ENCODE measurements around the gene GATA1. TPM values are rescaled to one million over a fixed set of nuclear protein-coding genes. Genes with fewer than 3 reads are reported as not detected.

The GATA1 gene
- total RNA-seq, 3 donors from 2014 or later, result 0.32 TPM; not detected in 2

DNA sequence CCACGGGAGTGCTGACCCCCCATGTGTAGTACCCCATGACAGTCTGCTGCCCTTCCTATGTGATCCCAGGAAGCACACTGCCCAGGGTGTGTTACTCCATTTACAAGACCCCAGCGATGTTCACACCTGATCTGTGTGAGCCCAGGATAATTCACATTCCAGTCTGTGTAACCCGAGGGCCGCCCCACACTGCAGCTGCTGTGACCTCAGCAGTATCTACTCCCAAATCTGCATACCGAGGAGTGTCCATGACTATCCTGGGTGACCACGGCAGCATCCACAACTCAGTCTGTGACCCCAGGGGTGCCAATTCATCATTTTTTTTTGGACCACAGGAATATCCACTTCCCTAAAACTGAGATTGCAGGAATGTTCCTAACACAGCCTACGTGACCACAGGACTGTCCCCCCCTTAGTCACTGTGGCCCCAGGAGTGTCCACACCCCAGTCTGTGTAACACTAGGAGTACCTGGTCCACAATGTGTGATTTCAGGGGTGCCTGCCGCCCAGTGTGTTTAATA, 32.6 kb upstream of the GATA1 start:
- TF ChIP-seq, protein P1, sequence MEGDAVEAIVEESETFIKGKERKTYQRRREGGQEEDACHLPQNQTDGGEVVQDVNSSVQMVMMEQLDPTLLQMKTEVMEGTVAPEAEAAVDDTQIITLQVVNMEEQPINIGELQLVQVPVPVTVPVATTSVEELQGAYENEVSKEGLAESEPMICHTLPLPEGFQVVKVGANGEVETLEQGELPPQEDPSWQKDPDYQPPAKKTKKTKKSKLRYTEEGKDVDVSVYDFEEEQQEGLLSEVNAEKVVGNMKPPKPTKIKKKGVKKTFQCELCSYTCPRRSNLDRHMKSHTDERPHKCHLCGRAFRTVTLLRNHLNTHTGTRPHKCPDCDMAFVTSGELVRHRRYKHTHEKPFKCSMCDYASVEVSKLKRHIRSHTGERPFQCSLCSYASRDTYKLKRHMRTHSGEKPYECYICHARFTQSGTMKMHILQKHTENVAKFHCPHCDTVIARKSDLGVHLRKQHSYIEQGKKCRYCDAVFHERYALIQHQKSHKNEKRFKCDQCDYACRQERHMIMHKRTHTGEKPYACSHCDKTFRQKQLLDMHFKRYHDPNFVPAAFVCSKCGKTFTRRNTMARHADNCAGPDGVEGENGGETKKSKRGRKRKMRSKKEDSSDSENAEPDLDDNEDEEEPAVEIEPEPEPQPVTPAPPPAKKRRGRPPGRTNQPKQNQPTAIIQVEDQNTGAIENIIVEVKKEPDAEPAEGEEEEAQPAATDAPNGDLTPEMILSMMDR (IDR thresholded peaks at IDR 0.05), result no peak
- no peaks in the 10 kb centered on the region for H3K36me3 ChIP-seq (ENCODE audit: low read depth)
- H3K4me1 ChIP-seq (ENCODE audit: low read depth), result no peaks in the 10 kb centered on the region
- no peak for DNase-seq
- ATAC-seq, result no peak
- intact Hi-C loops (cut with DNase I, micrococcal nuclease), result no loop called here
- no peaks in the 10 kb centered on the region for H3K9me3 ChIP-seq
- H3K4me3 ChIP-seq, result no peak overlapping the region

DNA sequence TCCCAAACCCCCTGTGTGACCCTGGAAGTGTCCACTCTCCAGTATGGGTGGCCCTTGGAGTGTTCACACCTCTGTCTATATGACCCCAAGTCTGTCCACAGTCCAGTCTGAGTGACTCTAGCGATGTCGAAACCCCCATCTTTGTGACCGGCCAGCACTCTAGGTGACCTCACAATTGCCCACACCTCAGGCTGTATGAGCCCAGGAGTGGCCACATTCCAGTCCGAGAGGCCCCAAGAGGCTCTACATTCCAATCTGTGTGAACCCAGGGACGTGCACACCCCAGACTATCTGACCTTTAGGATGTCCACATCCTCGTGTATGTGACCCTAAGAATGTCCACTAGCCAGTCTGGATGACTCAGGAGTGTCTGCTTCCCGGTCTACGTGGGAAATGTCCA, 32.2 kb upstream of the GATA1 start:
- Histone ChIP-seq H3K4me3 (no peak overlapping the region), H3K4me1 (ENCODE audit: low read depth) (no peaks in the 10 kb centered on the region), H3K9me3 (no peaks in the 10 kb centered on the region), H3K36me3 (ENCODE audit: low read depth) (no peaks in the 10 kb centered on the region)
- DNase-seq (no peak), ATAC-seq (no peak)
- TF ChIP-seq, protein P1 (IDR thresholded peaks at IDR 0.05), result no peak
- intact Hi-C loops (cut with DNase I, micrococcal nuclease), result no loop called here

DNA sequence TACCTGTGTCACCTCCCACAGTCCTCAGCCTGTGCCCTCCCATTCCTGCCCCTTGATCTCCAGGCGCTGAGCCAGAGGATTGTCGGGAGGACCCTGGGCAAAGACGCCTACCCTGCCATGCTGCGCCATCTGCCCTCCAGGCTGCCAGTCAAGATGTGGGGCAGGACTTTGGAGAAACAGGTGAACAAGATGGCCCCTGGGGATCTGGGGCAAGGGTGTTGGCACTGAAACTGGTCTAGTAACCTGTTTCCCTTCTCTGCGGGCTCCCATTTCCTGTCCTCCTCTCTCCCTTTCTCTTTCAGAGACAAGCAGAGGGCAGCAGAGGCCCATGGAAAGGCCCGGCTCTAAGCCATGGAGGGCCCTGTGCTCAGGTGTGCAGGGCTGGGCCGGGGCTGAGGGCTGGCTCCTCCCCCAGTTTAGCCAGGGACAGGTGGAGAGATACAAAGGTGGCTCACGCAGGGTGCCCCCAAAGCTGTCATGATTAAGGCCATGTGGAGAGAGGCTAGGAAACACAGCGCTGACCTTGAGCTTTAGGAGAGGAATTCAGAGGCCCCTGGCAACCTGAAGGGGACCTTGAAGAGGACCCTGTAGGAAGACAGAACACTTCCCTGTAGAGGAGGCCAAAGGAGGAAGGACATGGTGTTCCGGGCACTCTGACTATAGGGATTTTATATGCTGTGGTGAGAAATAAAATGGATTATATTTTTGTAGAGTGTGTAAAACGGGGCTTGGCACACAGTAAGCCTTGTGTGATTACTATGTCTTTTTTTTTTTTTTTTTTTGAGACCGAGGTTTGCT, 24.5 kb upstream of the GATA1 start, which contains the start of gene GLOD5:
Gene GLOD5, plus strand, starts transcription at position 74 of the 798 bp plus-strand sequence. Its CDS starts 44 bp downstream, at position 118.
- ATAC-seq (peak; percentile 97), DNase-seq (peak; percentile 77 to 82 (median 82))
- H3K4me3 ChIP-seq, result no peak within 1 kb of the TSS

DNA sequence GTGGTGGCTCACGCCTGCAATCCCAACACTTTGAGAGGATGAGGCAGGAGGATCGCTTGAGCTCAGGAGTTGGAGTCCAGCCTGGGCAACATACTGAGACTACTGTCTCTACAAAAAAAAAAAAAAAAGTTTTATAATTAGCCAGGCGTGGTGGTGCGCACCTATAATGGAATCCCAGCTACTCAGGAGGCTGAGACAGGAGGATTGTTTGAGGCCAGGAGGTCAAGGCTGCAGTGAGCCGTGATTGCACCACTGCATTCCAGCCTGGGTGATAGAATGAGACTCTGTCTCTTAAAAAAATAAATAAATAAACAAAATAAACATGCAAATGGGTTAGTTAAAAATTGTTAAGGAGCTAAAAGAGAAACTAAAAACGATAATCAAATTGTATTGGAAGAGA, 17.2 kb upstream of the GATA1 start:
- H3K36me3 ChIP-seq (ENCODE audit: low read depth), result no peaks in the 10 kb centered on the region
- DNase-seq, result no peak
- no peaks in the 10 kb centered on the region for H3K4me1 ChIP-seq (ENCODE audit: low read depth)
- no peak for ATAC-seq
- intact Hi-C loops (cut with DNase I, micrococcal nuclease), result no loop called here
- TF ChIP-seq, protein P1 (IDR thresholded peaks at IDR 0.05), result no peak
- no peaks in the 10 kb centered on the region for H3K9me3 ChIP-seq
- H3K4me3 ChIP-seq, result no peak overlapping the region

More for the DNA sequence above, 24.5 kb upstream of the GATA1 start, which contains the start of gene GLOD5:
- H3K9me3 ChIP-seq, result no peaks in the 10 kb centered on the region
- H3K4me1 ChIP-seq (ENCODE audit: low read depth), result no peaks in the 10 kb centered on the region
- intact Hi-C loops (cut with DNase I, micrococcal nuclease), result no loop called here
- TF ChIP-seq, protein P1 (IDR thresholded peaks at IDR 0.05), result no peak
- H3K36me3 ChIP-seq (ENCODE audit: low read depth), result no peaks in the 10 kb centered on the region

DNA sequence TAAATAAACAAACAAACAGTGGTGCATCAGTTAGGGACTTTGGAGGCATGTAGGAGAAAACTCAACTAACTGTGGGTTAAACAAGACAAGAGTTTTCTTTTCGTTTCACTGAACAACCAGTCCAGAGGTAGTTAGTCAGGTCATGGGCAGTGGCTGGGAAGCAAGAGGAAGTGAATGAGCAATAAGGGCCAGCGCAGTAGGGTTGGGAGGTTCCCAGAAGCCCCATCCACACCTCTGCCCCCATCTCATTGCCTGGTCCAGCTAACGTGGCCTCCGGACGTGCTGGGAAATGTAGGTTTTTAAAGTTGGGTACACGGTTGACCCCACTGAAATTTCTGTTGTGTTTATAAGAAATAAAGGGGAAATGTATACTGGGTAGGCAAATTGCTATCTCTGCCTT, 16.1 kb upstream of the GATA1 start:
- H3K36me3 ChIP-seq (ENCODE audit: low read depth), result no peaks in the 10 kb centered on the region
- ATAC-seq, result no peak
- intact Hi-C loops (cut with DNase I, micrococcal nuclease), result no loop called here
- no peaks in the 10 kb centered on the region for H3K4me1 ChIP-seq (ENCODE audit: low read depth)
- no peaks in the 10 kb centered on the region for H3K9me3 ChIP-seq
- H3K4me3 ChIP-seq, result no peak overlapping the region
- TF ChIP-seq, protein P1 (IDR thresholded peaks at IDR 0.05), result no peak
- no peak for DNase-seq
